Activated CD4-positive, alpha-beta T cell treated with anti-CD3 and anti-CD28 coated beads, Interleukin-2, amount 10 ng/mL, durations not matched to agents 24 days and 14 days (primary cell): ENCODE data around the gene CD302. TPM values are rescaled to one million over a fixed set of nuclear protein-coding genes. Genes with fewer than 3 reads are reported as not detected.
"Not testable (repeated sequence)": the region's sequence is repeated elsewhere in the genome, so short reads cannot be mapped to it uniquely, and the experiment has no call there.

Experiments
- DNase-seq: peaks from one replicate; pipeline ENCODE4 v3.0.0; 2022
- H3K27ac Mint-ChIP-seq: one replicate; pipeline ENCODE4 v1.8.0; 2022; ENCODE audit warnings: mild to moderate bottlenecking, mixed read lengths
- H3K27me3 Mint-ChIP-seq: one replicate; pipeline ENCODE4 v1.8.0; 2022; ENCODE audit warnings: mixed read lengths
- H3K36me3 Mint-ChIP-seq: one replicate; pipeline ENCODE4 v1.8.0; 2022; ENCODE audit warnings: low read depth, mild to moderate bottlenecking, mixed read lengths
- H3K4me1 Mint-ChIP-seq: one replicate; pipeline ENCODE4 v1.8.0; 2021; ENCODE audit warnings: mixed read lengths
- H3K4me3 Mint-ChIP-seq: one replicate; pipeline ENCODE4 v1.8.0; 2022; ENCODE audit warnings: mild to moderate bottlenecking, moderate library complexity, mixed read lengths
- H3K9me3 Mint-ChIP-seq: one replicate; pipeline ENCODE4 v1.8.0; 2021; ENCODE audit warnings: mixed read lengths
- intact Hi-C: fragments of 100-400 bp; cut with micrococcal nuclease; formaldehyde crosslinking; loops from one replicate; pipeline ENCODE4 v1.15.1; 2023
- total RNA-seq: library from RNA; stranded (reverse); gene quantifications from 2 replicates; pipeline ENCODE4 v1.2.3, GENCODE V29; 2022

CD302 gene, protein sequence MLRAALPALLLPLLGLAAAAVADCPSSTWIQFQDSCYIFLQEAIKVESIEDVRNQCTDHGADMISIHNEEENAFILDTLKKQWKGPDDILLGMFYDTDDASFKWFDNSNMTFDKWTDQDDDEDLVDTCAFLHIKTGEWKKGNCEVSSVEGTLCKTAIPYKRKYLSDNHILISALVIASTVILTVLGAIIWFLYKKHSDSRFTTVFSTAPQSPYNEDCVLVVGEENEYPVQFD
- total RNA-seq = 0.54 and 0.72 TPM in 2 replicates

DNA sequence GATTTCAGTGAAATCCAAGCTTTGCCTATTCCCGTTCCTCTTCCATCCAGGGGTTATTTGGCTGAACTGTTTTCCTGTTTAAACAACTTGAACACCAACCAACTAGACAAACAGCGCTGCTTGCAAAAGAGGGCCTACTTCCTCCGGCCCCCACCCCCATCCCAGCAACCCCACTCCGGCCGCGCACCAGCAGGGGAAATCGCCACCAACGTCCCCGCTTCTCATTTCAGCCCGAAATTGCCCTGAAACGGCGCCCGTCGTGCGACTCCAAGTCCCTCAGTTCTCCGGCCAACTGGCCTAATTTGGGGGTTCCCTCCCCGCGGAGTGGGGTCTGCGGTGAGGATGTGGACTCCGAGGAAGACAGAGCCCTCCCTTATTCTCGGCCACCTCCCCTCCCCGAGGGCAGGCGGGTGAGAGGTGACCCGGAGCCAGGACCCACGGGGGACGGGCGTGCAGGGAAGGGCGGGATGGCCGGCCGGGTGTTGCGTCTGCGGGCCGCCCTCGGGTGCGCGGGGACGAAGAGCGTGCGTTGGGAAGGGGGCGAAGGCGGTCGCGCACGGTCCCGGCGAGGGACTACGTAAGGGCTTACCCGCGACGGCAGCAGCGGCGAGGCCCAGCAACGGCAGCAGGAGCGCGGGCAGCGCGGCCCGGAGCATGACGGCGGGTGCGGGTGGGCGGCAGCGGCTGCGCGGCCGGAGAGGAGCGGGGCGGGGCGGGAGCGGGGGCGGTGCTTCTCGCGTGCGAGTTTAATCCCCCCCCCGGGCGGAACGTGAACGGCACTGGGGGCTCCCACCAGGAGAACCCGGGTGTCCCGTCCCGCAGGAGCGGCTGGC, at the start of gene CD302:
Gene CD302 (minus strand): TSS at position 666 of the 833 bp plus-strand sequence. CDS start 10 bp downstream, at position 656.
- Mint-ChIP-seq H3K4me1 (peaks cover 6% of the 10 kb centered on the region), H3K36me3 (peaks cover 3% of the 10 kb centered on the region), H3K27me3 (peaks cover 53% of the 10 kb centered on the region), H3K27ac (no peak within 1 kb of the TSS), H3K9me3 (peaks cover 5% of the 10 kb centered on the region), H3K4me3 (peak within 1 kb of the TSS; percentile 70)
- intact Hi-C loops = loop anchor here (5.0 kb wide), 2 partner anchors 85 to 105 kb away; partner anchors contain the start of genes LY75 and MARCHF7
- DNase-seq = peak; percentile 68

DNA sequence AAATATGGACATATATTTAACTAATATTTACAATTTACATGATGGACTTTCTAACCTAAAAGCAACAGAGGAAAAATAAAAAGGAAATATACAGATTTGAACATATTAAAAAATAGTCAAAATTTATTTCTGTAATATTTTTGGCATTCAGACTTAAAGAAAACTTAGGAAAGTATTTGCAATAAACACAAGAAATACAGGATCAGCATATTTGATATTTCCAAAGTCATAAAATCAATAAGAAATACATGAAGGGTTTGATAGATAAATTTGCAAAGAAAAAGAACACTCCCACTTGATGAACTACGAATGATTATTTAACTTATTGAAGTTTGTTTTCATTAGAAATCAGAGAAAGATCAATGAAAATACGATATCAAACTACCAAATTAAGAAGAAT, 48.6 kb upstream of the CD302 start:
- no peak for DNase-seq
- H3K27ac Mint-ChIP-seq = no peak overlapping the region
- peaks cover 20% of the 10 kb centered on the region for H3K36me3 Mint-ChIP-seq
- no peaks in the 10 kb centered on the region for H3K27me3 Mint-ChIP-seq
- H3K4me1 Mint-ChIP-seq = no peaks in the 10 kb centered on the region
- H3K4me3 Mint-ChIP-seq = no peak overlapping the region
- intact Hi-C loops = no loop called here
- H3K9me3 Mint-ChIP-seq = no peaks in the 10 kb centered on the region

DNA sequence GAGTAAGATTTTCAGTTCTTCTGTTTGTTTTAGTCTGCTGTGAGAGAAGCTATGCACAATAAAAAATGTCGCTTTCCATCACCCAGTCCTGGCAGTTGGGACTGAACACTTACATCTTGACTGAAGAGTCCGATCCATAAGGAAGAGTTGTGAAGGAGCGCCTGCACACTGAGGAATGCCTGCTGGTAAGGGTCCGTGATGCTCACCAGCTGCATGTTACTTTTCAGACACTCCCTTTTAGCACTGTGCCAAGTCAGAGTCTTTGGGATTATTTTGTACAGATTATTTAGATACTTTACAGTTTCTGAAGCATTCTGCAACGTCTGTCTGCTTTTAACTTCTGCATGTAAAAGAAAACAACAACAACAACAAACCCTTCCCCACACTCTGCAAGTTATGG, 42.6 kb upstream of the CD302 start:
- H3K27ac Mint-ChIP-seq = no peak overlapping the region
- H3K4me1 Mint-ChIP-seq = no peaks in the 10 kb centered on the region
- H3K4me3 Mint-ChIP-seq = no peak overlapping the region

DNA sequence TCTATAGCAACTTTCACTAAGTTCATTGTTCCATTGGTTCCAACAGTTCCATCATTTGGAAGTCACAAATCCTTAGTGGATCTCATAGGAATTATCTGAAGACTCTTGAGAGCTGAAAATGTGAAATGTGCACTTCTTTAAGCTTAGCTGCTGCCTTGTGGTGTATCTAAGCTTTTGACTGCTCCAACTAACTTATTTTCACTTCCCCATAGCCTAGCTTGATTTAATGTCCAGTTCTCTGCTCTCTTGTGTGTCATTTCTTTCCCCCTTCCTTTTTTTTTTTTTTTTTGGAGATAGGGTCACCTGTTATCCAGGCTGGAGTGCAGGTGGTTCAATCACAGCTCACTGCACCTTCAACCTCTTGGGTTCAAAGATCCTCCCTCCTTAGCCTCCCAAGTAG, 34.9 kb upstream of the CD302 start:
- Mint-ChIP-seq H3K27me3 (no peaks in the 10 kb centered on the region), H3K4me3 (no peak overlapping the region), H3K9me3 (peaks cover 11% of the 10 kb centered on the region), H3K27ac (no peak overlapping the region), H3K36me3 (peaks cover 36% of the 10 kb centered on the region), H3K4me1 (no peaks in the 10 kb centered on the region)
- intact Hi-C loops = no loop called here
- DNase-seq = no peak

More for the DNA sequence above, 42.6 kb upstream of the CD302 start:
- Mint-ChIP-seq H3K9me3 (no peaks in the 10 kb centered on the region), H3K36me3 (peaks cover 17% of the 10 kb centered on the region), H3K27me3 (no peaks in the 10 kb centered on the region)
- peak; percentile 47 for DNase-seq
- intact Hi-C loops = no loop called here

DNA sequence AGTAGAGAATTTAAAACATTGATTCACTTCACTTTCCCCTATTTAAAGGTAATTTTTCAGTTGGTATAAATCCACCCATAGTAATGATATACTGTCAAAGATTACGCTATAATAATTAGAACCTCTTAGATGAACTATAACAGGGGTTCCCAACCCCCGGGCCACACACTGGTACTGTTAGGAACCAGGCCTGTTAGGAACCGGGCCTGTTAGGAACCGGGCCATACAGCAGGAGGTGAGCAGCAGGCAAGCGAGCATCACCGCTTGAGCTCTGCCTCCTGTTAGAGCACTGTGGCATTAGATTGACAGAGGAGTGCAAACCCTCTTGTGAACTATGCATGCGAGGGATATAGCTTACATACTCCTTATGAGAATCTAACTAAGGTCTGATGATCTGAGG, 34.0 kb upstream of the CD302 start:
- no peak overlapping the region for H3K27ac Mint-ChIP-seq
- peaks cover 43% of the 10 kb centered on the region for H3K36me3 Mint-ChIP-seq
- intact Hi-C loops = no loop called here
- no peak overlapping the region for H3K4me3 Mint-ChIP-seq
- DNase-seq = no peak
- H3K9me3 Mint-ChIP-seq = peaks cover 15% of the 10 kb centered on the region
- no peaks in the 10 kb centered on the region for H3K27me3 Mint-ChIP-seq
- H3K4me1 Mint-ChIP-seq = no peaks in the 10 kb centered on the region

DNA sequence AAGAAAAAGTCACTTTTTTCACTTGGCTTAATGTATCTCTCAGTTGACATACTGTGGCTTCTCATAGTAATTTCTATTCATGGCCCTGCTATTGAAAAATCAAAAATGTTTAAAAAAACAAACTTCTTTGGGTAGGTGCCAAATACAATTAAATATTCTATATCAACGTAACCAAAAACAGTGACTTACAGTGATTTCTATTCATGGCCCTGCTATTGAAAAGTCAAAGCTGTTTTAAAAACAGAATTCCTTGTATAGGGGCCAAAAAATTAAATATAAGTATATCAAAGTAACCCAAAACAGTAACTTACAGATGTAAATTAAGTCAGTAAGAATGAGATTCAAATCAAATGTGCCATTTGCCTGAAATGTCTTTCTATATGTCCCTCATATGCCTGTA, 31.4 kb upstream of the CD302 start:
- no peak for DNase-seq
- no peaks in the 10 kb centered on the region for H3K4me1 Mint-ChIP-seq
- intact Hi-C loops = no loop called here
- H3K27ac Mint-ChIP-seq = no peak overlapping the region
- no peak overlapping the region for H3K4me3 Mint-ChIP-seq
- peaks cover 15% of the 10 kb centered on the region for H3K9me3 Mint-ChIP-seq
- H3K36me3 Mint-ChIP-seq = peaks cover 62% of the 10 kb centered on the region
- H3K27me3 Mint-ChIP-seq = no peaks in the 10 kb centered on the region

DNA sequence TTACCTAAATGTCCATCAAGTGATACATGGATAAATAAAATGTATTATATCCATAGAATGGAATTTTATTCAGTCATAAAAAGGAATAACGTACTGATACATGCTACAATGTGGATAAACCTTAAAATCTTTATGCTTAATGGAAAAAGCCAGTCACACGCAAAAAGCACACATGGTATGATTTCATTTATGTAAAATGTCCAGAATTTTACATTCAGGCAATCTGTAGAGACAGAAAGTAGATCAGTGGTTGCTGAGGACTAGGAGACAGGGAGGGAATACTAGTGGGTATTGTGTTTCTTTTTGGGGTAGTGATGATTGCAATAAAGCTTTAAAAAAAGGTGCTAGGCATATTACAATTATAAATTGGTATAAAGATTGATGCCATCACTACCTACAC, 30.7 kb upstream of the CD302 start:
- no peaks in the 10 kb centered on the region for H3K27me3 Mint-ChIP-seq
- DNase-seq = no peak
- intact Hi-C loops = no loop called here
- no peak overlapping the region for H3K4me3 Mint-ChIP-seq
- peaks cover 15% of the 10 kb centered on the region for H3K9me3 Mint-ChIP-seq
- peaks cover 64% of the 10 kb centered on the region for H3K36me3 Mint-ChIP-seq
- no peaks in the 10 kb centered on the region for H3K4me1 Mint-ChIP-seq
- no peak overlapping the region for H3K27ac Mint-ChIP-seq

DNA sequence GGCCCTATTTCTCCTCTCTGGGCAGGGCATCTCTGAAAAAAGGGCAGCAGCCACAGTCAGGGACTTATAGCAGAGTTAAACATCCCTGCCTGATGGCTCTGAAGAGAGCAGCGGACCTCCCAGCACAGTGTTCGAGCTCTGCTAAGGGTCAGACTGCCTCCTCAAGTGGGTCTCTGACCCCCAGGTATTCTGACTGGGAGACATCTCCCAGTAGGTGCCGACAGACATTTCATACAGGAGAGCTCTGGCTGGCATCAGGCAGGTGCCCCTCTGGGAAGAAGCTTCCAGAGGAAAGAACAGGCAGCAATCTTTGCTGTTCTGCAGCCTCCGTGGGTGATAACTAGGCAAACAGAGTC, 24.4 kb upstream of the CD302 start:
- intact Hi-C loops, H3K9me3 Mint-ChIP-seq, H3K27me3 Mint-ChIP-seq, H3K4me3 Mint-ChIP-seq, DNase-seq, H3K4me1 Mint-ChIP-seq, H3K27ac Mint-ChIP-seq: not testable (repeated sequence)
- H3K36me3 Mint-ChIP-seq = peaks cover 32% of the 10 kb centered on the region

DNA sequence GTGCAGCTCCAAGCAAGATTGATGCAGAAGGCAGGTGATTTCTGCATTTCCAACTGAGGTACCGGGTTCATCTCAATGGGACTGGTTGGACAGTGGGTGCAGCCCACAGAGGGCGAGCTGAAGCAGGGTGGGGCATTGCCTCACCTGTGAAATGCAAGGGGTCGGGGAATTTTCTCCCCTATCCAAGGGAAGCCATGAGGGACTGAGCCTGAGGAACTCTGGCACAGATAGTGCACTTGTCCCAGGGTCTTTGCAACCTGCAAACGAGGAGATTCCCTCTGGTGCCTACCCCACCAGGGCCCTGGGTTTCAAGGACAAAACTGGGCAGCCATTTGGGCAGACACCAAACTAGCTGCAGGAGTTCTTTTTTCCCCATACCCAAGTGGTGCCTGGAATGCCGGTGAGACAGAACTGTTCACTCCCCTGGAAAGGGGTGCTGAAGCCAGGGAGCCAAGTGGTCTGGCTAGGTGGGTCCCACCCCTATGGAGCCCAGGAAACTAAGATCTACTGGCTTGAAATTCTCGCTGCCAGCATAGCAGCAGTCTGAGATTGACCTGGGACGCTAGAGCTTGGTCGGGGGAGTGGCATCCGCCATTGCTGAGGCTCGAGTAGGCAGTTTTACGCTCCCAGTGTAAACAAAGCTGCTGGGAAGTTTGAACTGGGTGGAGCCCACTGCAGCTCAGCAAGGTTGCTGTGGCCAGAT, 23.9 kb upstream of the CD302 start:
- H3K4me3 Mint-ChIP-seq, H3K4me1 Mint-ChIP-seq, H3K27me3 Mint-ChIP-seq, H3K27ac Mint-ChIP-seq, DNase-seq, intact Hi-C loops, H3K9me3 Mint-ChIP-seq: not testable (repeated sequence)
- H3K36me3 Mint-ChIP-seq = peaks cover 28% of the 10 kb centered on the region

DNA sequence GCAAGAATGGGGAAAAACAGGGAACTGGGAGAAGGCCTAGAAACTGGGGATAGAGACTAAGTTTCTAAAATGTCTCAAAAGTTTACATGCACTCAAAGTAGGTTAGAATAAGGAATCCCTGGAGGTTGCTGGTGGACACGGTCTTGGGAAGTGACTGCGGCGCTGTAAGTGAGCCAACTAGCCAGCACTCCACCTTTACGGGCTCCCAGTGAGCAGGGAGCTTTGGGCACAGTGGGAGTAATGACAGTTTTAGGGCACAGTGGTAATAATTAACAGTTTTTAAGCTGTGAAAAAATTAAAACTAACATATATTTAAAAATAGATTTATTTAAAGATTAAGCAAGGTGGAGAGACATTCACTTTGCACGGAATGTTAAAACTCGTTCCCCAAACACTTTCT, 20.9 kb upstream of the CD302 start:
- peaks cover 7% of the 10 kb centered on the region for H3K36me3 Mint-ChIP-seq
- H3K27ac Mint-ChIP-seq = no peak overlapping the region
- intact Hi-C loops = no loop called here
- no peak for DNase-seq
- H3K4me1 Mint-ChIP-seq = no peaks in the 10 kb centered on the region
- H3K27me3 Mint-ChIP-seq = no peaks in the 10 kb centered on the region
- H3K9me3 Mint-ChIP-seq = no peaks in the 10 kb centered on the region
- no peak overlapping the region for H3K4me3 Mint-ChIP-seq

DNA sequence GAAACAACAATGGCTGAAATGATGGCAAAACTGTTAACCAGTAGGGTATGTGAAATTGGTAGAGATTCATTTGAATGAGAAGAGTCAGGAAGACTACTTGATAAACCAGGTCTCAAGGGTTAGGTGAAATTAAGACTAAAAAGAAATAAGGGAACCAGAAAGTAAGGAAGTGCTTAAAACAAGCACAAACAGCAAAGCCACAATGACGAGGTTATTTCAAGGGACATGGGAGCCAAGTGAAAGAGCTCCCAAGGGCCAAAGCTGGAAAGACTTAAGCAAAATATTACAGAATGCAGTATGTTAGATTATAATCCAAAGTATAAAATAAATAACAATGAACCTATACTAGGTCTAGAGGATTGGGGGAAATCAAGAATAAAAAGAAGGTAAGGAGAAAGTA, 19.3 kb upstream of the CD302 start:
- no peaks in the 10 kb centered on the region for H3K9me3 Mint-ChIP-seq
- H3K27ac Mint-ChIP-seq = no peak overlapping the region
- no peak overlapping the region for H3K4me3 Mint-ChIP-seq
- no peaks in the 10 kb centered on the region for H3K27me3 Mint-ChIP-seq
- no peak for DNase-seq
- H3K36me3 Mint-ChIP-seq = peaks cover 8% of the 10 kb centered on the region
- intact Hi-C loops = no loop called here
- H3K4me1 Mint-ChIP-seq = peaks cover 3% of the 10 kb centered on the region

DNA sequence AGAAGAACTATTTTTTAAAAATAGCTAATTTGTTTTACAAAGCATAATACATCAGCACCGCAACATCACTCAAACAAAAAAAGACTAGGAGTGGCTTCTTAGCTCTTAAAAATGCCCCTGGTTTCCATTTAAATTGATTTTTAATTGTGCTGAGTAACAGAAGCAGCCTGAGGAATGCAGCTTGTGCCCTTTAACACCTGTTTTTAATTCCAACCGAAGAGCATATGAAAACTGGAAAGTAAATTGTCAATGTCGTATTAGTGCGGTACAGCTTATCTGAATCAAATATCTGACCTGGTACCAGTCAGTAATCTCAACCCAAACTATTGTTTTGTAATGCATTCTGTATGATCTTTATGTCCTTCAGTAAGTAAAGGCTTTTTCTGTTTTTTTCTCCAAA, 13.2 kb upstream of the CD302 start:
- H3K9me3 Mint-ChIP-seq = no peaks in the 10 kb centered on the region
- DNase-seq = no peak
- H3K4me1 Mint-ChIP-seq = peaks cover 3% of the 10 kb centered on the region
- no peak overlapping the region for H3K4me3 Mint-ChIP-seq
- H3K36me3 Mint-ChIP-seq = peaks cover 8% of the 10 kb centered on the region
- no peaks in the 10 kb centered on the region for H3K27me3 Mint-ChIP-seq
- H3K27ac Mint-ChIP-seq = no peak overlapping the region
- intact Hi-C loops = no loop called here

DNA sequence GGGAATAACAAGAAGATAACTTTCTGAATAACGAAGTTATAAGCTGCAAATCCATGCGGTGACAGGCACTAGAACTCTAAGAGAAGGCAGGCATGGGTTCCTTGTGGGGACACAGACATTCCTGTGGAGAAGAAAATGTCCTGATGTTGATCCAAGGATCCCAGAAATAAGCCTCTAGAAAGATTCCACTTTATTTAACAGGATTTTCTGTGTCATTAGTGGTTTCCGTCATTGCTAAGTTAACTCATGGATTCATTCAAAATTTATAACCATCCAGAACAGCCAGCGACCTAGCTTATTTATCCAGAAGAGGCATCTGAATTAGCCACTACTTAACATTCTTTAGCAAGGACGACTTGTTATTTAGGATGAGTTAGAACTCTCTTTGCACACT, 10.0 kb upstream of the CD302 start:
- H3K4me1 Mint-ChIP-seq = peaks cover 3% of the 10 kb centered on the region
- no peak overlapping the region for H3K27ac Mint-ChIP-seq
- H3K27me3 Mint-ChIP-seq = no peaks in the 10 kb centered on the region
- H3K36me3 Mint-ChIP-seq = peaks cover 3% of the 10 kb centered on the region
- intact Hi-C loops = loop anchor here (5.0 to 10.0 kb wide), 2 partner anchors 114 to 157 kb away; no protein-coding TSS in a partner anchor
- no peak for DNase-seq
- no peaks in the 10 kb centered on the region for H3K9me3 Mint-ChIP-seq
- H3K4me3 Mint-ChIP-seq = no peak overlapping the region
